ENCODE data around the gene PSPN. TPM values are rescaled to one million over a fixed set of nuclear protein-coding genes. Genes with fewer than 3 reads are reported as not detected.

PSPN gene
- total RNA-seq, 1 donor from 2014 or later, result 0.64 TPM

DNA sequence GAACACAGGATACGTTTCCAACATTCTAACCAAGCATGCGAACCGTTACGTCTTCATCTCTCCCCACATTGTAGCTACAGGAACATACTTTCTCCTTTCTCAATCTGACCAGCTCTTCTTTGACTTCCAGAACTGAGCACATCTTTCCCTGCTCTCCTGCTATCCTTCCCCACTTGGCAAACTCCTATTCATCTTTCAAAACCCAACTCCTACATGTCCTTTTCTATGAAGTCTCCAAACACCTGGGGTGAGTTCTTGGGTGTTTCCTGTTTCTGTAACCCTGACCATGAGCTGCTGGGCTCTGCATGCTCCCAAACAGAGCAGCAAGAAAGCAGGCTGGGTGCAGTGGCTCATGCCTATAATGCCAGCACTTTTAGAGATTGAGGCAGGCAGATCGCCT is 48.9 kb downstream of the PSPN start:
- DNase-seq (ENCODE audit: low read depth in 2 of 2), result no peak

DNA sequence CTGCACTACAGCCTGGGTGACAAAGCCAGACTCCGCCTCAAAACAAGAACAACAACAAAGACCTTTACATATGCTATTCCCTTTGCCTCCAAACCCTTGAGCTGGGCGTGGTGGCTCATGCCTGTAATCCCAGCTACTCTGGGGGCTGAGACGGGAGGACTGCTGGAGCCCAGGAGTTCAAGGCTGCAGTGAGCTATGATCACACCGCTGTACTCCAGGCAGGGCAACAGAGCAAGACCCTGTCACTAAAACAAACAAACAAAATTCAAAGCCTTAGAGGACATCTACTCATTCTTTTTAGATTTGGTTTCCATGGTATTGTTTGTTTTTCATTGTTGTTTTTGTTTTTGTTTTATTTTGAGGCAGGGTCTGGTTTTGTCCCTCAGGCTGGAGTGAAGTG is 50.1 kb downstream of the PSPN start:
- DNase-seq (ENCODE audit: low read depth in 2 of 2), result no peak

Other genes with a start within 250 kb of the PSPN start
- not detected in 2 replicates for gene ACSBG2, start 240.3 kb downstream of the PSPN start, total RNA-seq
- 3.5 and 9.4 TPM in 2 replicates for gene MLLT1, start 96.0 kb downstream of the PSPN start, total RNA-seq
- not detected in 2 replicates for gene ACER1, start 42.3 kb downstream of the PSPN start, total RNA-seq
- 37.6 and 56.3 TPM in 2 replicates for gene CLPP, start 14.4 kb downstream of the PSPN start, total RNA-seq
- 20.5 and 30.5 TPM in 2 replicates for gene ALKBH7, start 3.1 kb downstream of the PSPN start, total RNA-seq
- gene GTF2F1, start 17.2 kb upstream of the PSPN start, total RNA-seq, result 35.7 and 43.4 TPM in 2 replicates
- 89.9 and 116 TPM in 2 replicates for gene KHSRP, start 48.9 kb upstream of the PSPN start, total RNA-seq
- gene SLC25A41, start 57.8 kb upstream of the PSPN start, total RNA-seq, result 0.13 TPM in 2 replicates
- 9.5 and 19.0 TPM in 2 replicates for gene SLC25A23, start 83.9 kb upstream of the PSPN start, total RNA-seq
- not detected in 2 replicates for gene CRB3, start 88.3 kb upstream of the PSPN start, total RNA-seq
- not detected in 2 replicates for gene DENND1C, start 105.9 kb upstream of the PSPN start, total RNA-seq
- gene TUBB4A, start 126.4 kb upstream of the PSPN start, total RNA-seq, result not detected in 2 replicates
- 0.39 and 0.63 TPM in 2 replicates for gene TNFSF9, start 155.1 kb upstream of the PSPN start, total RNA-seq
- gene CD70, start 215.2 kb upstream of the PSPN start, total RNA-seq, result not detected in 2 replicates

Measured in dermis microvascular lymphatic vessel endothelial cell (primary cell).